Activated T-helper 2 cell treated with anti-CD3 and anti-CD28 coated beads, Interferon-gamma antibody, Interleukin-2, Interleukin-4, amounts not matched to agents 10 μg/mL and 5 μg/mL and 100 μg/mL, durations not matched to agents 14 hours and 24 hours and 36 hours (primary cell): ENCODE data around the gene SHISA3. TPM values are rescaled to one million over a fixed set of nuclear protein-coding genes. Genes with fewer than 3 reads are reported as not detected.

ENCODE experiments used
- DNase-seq: peaks from one replicate; pipeline ENCODE4 v3.0.0; 2021; ENCODE audit warnings: low spot score
- H3K27ac Mint-ChIP-seq: one replicate; pipeline ENCODE4 v1.8.0; 2021; ENCODE audit warnings: mixed read lengths
- H3K27me3 Mint-ChIP-seq: one replicate; pipeline ENCODE4 v1.8.0; 2021; ENCODE audit warnings: low read depth, mixed read lengths
- H3K36me3 Mint-ChIP-seq: one replicate; pipeline ENCODE4 v1.8.0; 2021; ENCODE audit warnings: low read depth, mixed read lengths
- H3K4me1 Mint-ChIP-seq: one replicate; pipeline ENCODE4 v1.8.0; 2021; ENCODE audit warnings: low read depth, mixed read lengths
- H3K4me3 Mint-ChIP-seq: one replicate; pipeline ENCODE4 v1.8.0; 2021; ENCODE audit warnings: low read depth, mild to moderate bottlenecking, moderate library complexity, mixed read lengths
- H3K9me3 Mint-ChIP-seq: one replicate; pipeline ENCODE4 v1.8.0; 2021; ENCODE audit warnings: mixed read lengths
- intact Hi-C: fragments of 100-400 bp; cut with micrococcal nuclease; formaldehyde crosslinking; loops from one replicate; pipeline ENCODE4 v1.15.1; 2023
- total RNA-seq: library from RNA; stranded (reverse); gene quantifications from 2 replicates; pipeline ENCODE4 v1.2.3, GENCODE V29; 2022

SHISA3 gene
- total RNA-seq, 1 donor from 2014 or later: 1.2 TPM

GRCh38 chr4:42425146-42426065, 28.1 kb downstream of the SHISA3 start:
- intact Hi-C loops: no loop called here
- DNase-seq: no peak
- Mint-ChIP-seq H3K4me3 (no peak overlapping the region), H3K36me3 (peaks cover 13% of the 10 kb centered on the region), H3K9me3 (no peaks in the 10 kb centered on the region), H3K27me3 (no peaks in the 10 kb centered on the region), H3K4me1 (no peaks in the 10 kb centered on the region), H3K27ac (no peak overlapping the region)

- no peak overlapping the region for H3K4me3 Mint-ChIP-seq
- H3K9me3 Mint-ChIP-seq: no peaks in the 10 kb centered on the region
- intact Hi-C loops: no loop called here
- no peaks in the 10 kb centered on the region for H3K4me1 Mint-ChIP-seq
- H3K36me3 Mint-ChIP-seq: peaks cover 3% of the 10 kb centered on the region
- H3K27me3 Mint-ChIP-seq: no peaks in the 10 kb centered on the region
- DNase-seq: no peak
- no peak overlapping the region for H3K27ac Mint-ChIP-seq
Measured at GRCh38 chr4:42428036-42428435, 30.7 kb downstream of the SHISA3 start.

- Mint-ChIP-seq H3K27ac (no peak overlapping the region), H3K9me3 (no peaks in the 10 kb centered on the region), H3K4me3 (no peak overlapping the region), H3K27me3 (no peaks in the 10 kb centered on the region), H3K4me1 (no peaks in the 10 kb centered on the region), H3K36me3 (peaks cover 3% of the 10 kb centered on the region)
- intact Hi-C loops: no loop called here
- DNase-seq: no peak
Measured at GRCh38 chr4:42436928-42437565, 39.8 kb downstream of the SHISA3 start.

- H3K9me3 Mint-ChIP-seq: no peaks in the 10 kb centered on the region
Measured at GRCh38 chr4:42440083-42440482, 42.8 kb downstream of the SHISA3 start.

GRCh38 chr4:42442601-42443000, 45.3 kb downstream of the SHISA3 start:
- intact Hi-C loops: no loop called here
- Mint-ChIP-seq H3K4me3 (no peak overlapping the region), H3K27me3 (no peaks in the 10 kb centered on the region), H3K9me3 (no peaks in the 10 kb centered on the region), H3K4me1 (peaks cover 10% of the 10 kb centered on the region), H3K27ac (peak overlapping the region; percentile 53), H3K36me3 (peaks cover 16% of the 10 kb centered on the region)
- no peak for DNase-seq

More at GRCh38 chr4:42440083-42440482, 42.8 kb downstream of the SHISA3 start:
- H3K27me3 Mint-ChIP-seq: no peaks in the 10 kb centered on the region
- intact Hi-C loops: no loop called here
- DNase-seq: no peak
- peaks cover 10% of the 10 kb centered on the region for H3K4me1 Mint-ChIP-seq
- no peak overlapping the region for H3K27ac Mint-ChIP-seq
- H3K4me3 Mint-ChIP-seq: no peak overlapping the region
- peaks cover 14% of the 10 kb centered on the region for H3K36me3 Mint-ChIP-seq

GRCh38 chr4:42445038-42445437, 47.8 kb downstream of the SHISA3 start:
- H3K4me1 Mint-ChIP-seq: peaks cover 10% of the 10 kb centered on the region
- no peaks in the 10 kb centered on the region for H3K27me3 Mint-ChIP-seq
- intact Hi-C loops: no loop called here
- H3K27ac Mint-ChIP-seq: no peak overlapping the region
- no peak overlapping the region for H3K4me3 Mint-ChIP-seq
- H3K9me3 Mint-ChIP-seq: no peaks in the 10 kb centered on the region
- no peak for DNase-seq
- peaks cover 22% of the 10 kb centered on the region for H3K36me3 Mint-ChIP-seq

GRCh38 chr4:42446823-42447222, 49.5 kb downstream of the SHISA3 start:
- H3K9me3 Mint-ChIP-seq: no peaks in the 10 kb centered on the region
- H3K4me1 Mint-ChIP-seq: peaks cover 10% of the 10 kb centered on the region
- intact Hi-C loops: no loop called here
- no peak overlapping the region for H3K4me3 Mint-ChIP-seq
- DNase-seq: no peak
- no peak overlapping the region for H3K27ac Mint-ChIP-seq
- peaks cover 34% of the 10 kb centered on the region for H3K36me3 Mint-ChIP-seq
- no peaks in the 10 kb centered on the region for H3K27me3 Mint-ChIP-seq

Other genes with a start within 250 kb of the SHISA3 start
- gene BEND4, start 244.8 kb upstream of the SHISA3 start, total RNA-seq: 0.11 and 0.21 TPM in 2 replicates